ENCODE measurements around the gene ADGRL1. TPM values are rescaled to one million over a fixed set of nuclear protein-coding genes. Genes with fewer than 3 reads are reported as not detected.
A peak's percentile ranks its signal among the peaks of the same experiment; 100 is the strongest.

Gene ADGRL1
- polyA plus RNA-seq, 2 donors, result 4.7 to 11.1 TPM

GRCh38 chr19:14158276-14159023 is 47.5 kb downstream of the ADGRL1 start:
- H3K4me1 ChIP-seq (ENCODE audit: control insufficient read depth in 2 of 2, insufficient read depth in 2 of 2, low read length in 1 of 2), result no peaks in the 10 kb centered on the region
- peaks cover 7 to 39% of the 10 kb centered on the region in 2 donors for H3K36me3 ChIP-seq (ENCODE audit: control insufficient read depth in 2 of 2, insufficient read depth in 2 of 2, low read length in 1 of 2)
- 89% methylated on average over 16 of the region's 16 CpGs for WGBS, 2 donors
- no peaks in the 10 kb centered on the region for H3K27me3 ChIP-seq (ENCODE audit: control insufficient read depth in 1 of 2, insufficient read depth in 2 of 2, low read length in 2 of 2)
- no peak overlapping the region for H3K4me3 ChIP-seq (ENCODE audit: low read depth in 1 of 2, low read length in 2 of 2)
- no peak overlapping the region for H3K27ac ChIP-seq (ENCODE audit: low read depth in 2 of 2, low read length in 1 of 2)
- peaks cover 0 to 2% of the 10 kb centered on the region in 2 donors for H3K9me3 ChIP-seq (ENCODE audit: control insufficient read depth in 2 of 2, insufficient read depth in 1 of 2, low read depth in 1 of 2, low read length in 1 of 2)

- H3K27ac ChIP-seq (ENCODE audit: low read depth in 2 of 2, low read length in 1 of 2), result no peak overlapping the region
- WGBS, 2 donors, result 91 to 92% methylated on average over 26 of the region's 26 CpGs
- no peak overlapping the region for H3K4me3 ChIP-seq (ENCODE audit: low read depth in 1 of 2, low read length in 2 of 2)
- H3K36me3 ChIP-seq (ENCODE audit: control insufficient read depth in 2 of 2, insufficient read depth in 2 of 2, low read length in 1 of 2), result peaks cover 7 to 33% of the 10 kb centered on the region in 2 donors
- no peaks in the 10 kb centered on the region for H3K4me1 ChIP-seq (ENCODE audit: control insufficient read depth in 2 of 2, insufficient read depth in 2 of 2, low read length in 1 of 2)
- no peaks in the 10 kb centered on the region for H3K27me3 ChIP-seq (ENCODE audit: control insufficient read depth in 1 of 2, insufficient read depth in 2 of 2, low read length in 2 of 2)
- H3K9me3 ChIP-seq (ENCODE audit: control insufficient read depth in 2 of 2, insufficient read depth in 1 of 2, low read depth in 1 of 2, low read length in 1 of 2), result peaks cover 0 to 2% of the 10 kb centered on the region in 2 donors
These were observed 48.8 kb downstream of the ADGRL1 start for GRCh38 chr19:14156971-14157717.

GRCh38 chr19:14156122-14156521 is 49.8 kb downstream of the ADGRL1 start:
- WGBS, 2 donors, result 92 to 93% methylated on average over 11 to 12 of the region's 12 CpGs
- Histone ChIP-seq H3K36me3 (ENCODE audit: control insufficient read depth in 2 of 2, insufficient read depth in 2 of 2, low read length in 1 of 2) (peaks cover 7 to 36% of the 10 kb centered on the region in 2 donors), H3K27ac (ENCODE audit: low read depth in 2 of 2, low read length in 1 of 2) (no peak overlapping the region), H3K9me3 (ENCODE audit: control insufficient read depth in 2 of 2, insufficient read depth in 1 of 2, low read depth in 1 of 2, low read length in 1 of 2) (peaks cover 0 to 2% of the 10 kb centered on the region in 2 donors), H3K27me3 (ENCODE audit: control insufficient read depth in 1 of 2, insufficient read depth in 2 of 2, low read length in 2 of 2) (no peaks in the 10 kb centered on the region), H3K4me1 (ENCODE audit: control insufficient read depth in 2 of 2, insufficient read depth in 2 of 2, low read length in 1 of 2) (no peaks in the 10 kb centered on the region), H3K4me3 (ENCODE audit: low read depth in 1 of 2, low read length in 2 of 2) (no peak overlapping the region)

- Histone ChIP-seq H3K27ac (ENCODE audit: low read depth in 2 of 2, low read length in 1 of 2) (no peak overlapping the region), H3K9me3 (ENCODE audit: control insufficient read depth in 2 of 2, insufficient read depth in 1 of 2, low read depth in 1 of 2, low read length in 1 of 2) (peaks cover 0 to 2% of the 10 kb centered on the region in 2 donors), H3K4me3 (ENCODE audit: low read depth in 1 of 2, low read length in 2 of 2) (no peak overlapping the region), H3K27me3 (ENCODE audit: control insufficient read depth in 1 of 2, insufficient read depth in 2 of 2, low read length in 2 of 2) (no peaks in the 10 kb centered on the region), H3K4me1 (ENCODE audit: control insufficient read depth in 2 of 2, insufficient read depth in 2 of 2, low read length in 1 of 2) (peaks cover 0 to 1% of the 10 kb centered on the region in 2 donors), H3K36me3 (ENCODE audit: control insufficient read depth in 2 of 2, insufficient read depth in 2 of 2, low read length in 1 of 2) (peaks cover 7 to 36% of the 10 kb centered on the region in 2 donors)
- 97 to 98% methylated on average over 17 of the region's 17 CpGs for WGBS, 2 donors
These were observed 50.6 kb downstream of the ADGRL1 start for GRCh38 chr19:14155371-14155770.

GRCh38 chr19:14152713-14153112 is 53.3 kb downstream of the ADGRL1 start:
- Histone ChIP-seq H3K36me3 (ENCODE audit: control insufficient read depth in 2 of 2, insufficient read depth in 2 of 2, low read length in 1 of 2) (peaks cover 7 to 26% of the 10 kb centered on the region in 2 donors), H3K4me1 (ENCODE audit: control insufficient read depth in 2 of 2, insufficient read depth in 2 of 2, low read length in 1 of 2) (peaks cover 0 to 18% of the 10 kb centered on the region in 2 donors)

GRCh38 chr19:14150770-14151661 is 55.0 kb downstream of the ADGRL1 start:
- WGBS, 2 donors, result 90 to 93% methylated on average over 42 to 47 of the region's 47 CpGs
- peaks cover 0 to 12% of the 10 kb centered on the region in 2 donors for H3K36me3 ChIP-seq (ENCODE audit: control insufficient read depth in 2 of 2, insufficient read depth in 2 of 2, low read length in 1 of 2)
- peaks cover 0 to 18% of the 10 kb centered on the region in 2 donors for H3K4me1 ChIP-seq (ENCODE audit: control insufficient read depth in 2 of 2, insufficient read depth in 2 of 2, low read length in 1 of 2)
- H3K4me3 ChIP-seq (ENCODE audit: low read depth in 1 of 2, low read length in 2 of 2), result no peak overlapping the region
- H3K27ac ChIP-seq (ENCODE audit: low read depth in 2 of 2, low read length in 1 of 2), result no peak overlapping the region
- no peaks in the 10 kb centered on the region for H3K27me3 ChIP-seq (ENCODE audit: control insufficient read depth in 1 of 2, insufficient read depth in 2 of 2, low read length in 2 of 2)
- peaks cover 0 to 2% of the 10 kb centered on the region in 2 donors for H3K9me3 ChIP-seq (ENCODE audit: control insufficient read depth in 2 of 2, insufficient read depth in 1 of 2, low read depth in 1 of 2, low read length in 1 of 2)

More at GRCh38 chr19:14152713-14153112, 53.3 kb downstream of the ADGRL1 start:
- H3K9me3 ChIP-seq (ENCODE audit: control insufficient read depth in 2 of 2, insufficient read depth in 1 of 2, low read depth in 1 of 2, low read length in 1 of 2), result peaks cover 0 to 2% of the 10 kb centered on the region in 2 donors
- H3K4me3 ChIP-seq (ENCODE audit: low read depth in 1 of 2, low read length in 2 of 2), result no peak overlapping the region
- no peak overlapping the region for H3K27ac ChIP-seq (ENCODE audit: low read depth in 2 of 2, low read length in 1 of 2)
- no peaks in the 10 kb centered on the region for H3K27me3 ChIP-seq (ENCODE audit: control insufficient read depth in 1 of 2, insufficient read depth in 2 of 2, low read length in 2 of 2)
- 92 to 95% methylated on average over 12 of the region's 12 CpGs for WGBS, 2 donors

- WGBS, 2 donors, result 47 to 77% methylated on average over 10 of the region's 10 CpGs
- Histone ChIP-seq H3K4me3 (ENCODE audit: low read depth in 1 of 2, low read length in 2 of 2) (no peak overlapping the region), H3K36me3 (ENCODE audit: control insufficient read depth in 2 of 2, insufficient read depth in 2 of 2, low read length in 1 of 2) (peaks cover 0 to 9% of the 10 kb centered on the region in 2 donors), H3K4me1 (ENCODE audit: control insufficient read depth in 2 of 2, insufficient read depth in 2 of 2, low read length in 1 of 2) (peaks cover 0 to 18% of the 10 kb centered on the region in 2 donors), H3K27ac (ENCODE audit: low read depth in 2 of 2, low read length in 1 of 2) (peak overlapping the region; percentile 80 to 83), H3K27me3 (ENCODE audit: control insufficient read depth in 1 of 2, insufficient read depth in 2 of 2, low read length in 2 of 2) (no peaks in the 10 kb centered on the region), H3K9me3 (ENCODE audit: control insufficient read depth in 2 of 2, insufficient read depth in 1 of 2, low read depth in 1 of 2, low read length in 1 of 2) (no peaks in the 10 kb centered on the region)
These were observed 55.8 kb downstream of the ADGRL1 start for GRCh38 chr19:14150041-14150769.

- Histone ChIP-seq H3K36me3 (ENCODE audit: control insufficient read depth in 2 of 2, insufficient read depth in 2 of 2, low read length in 1 of 2) (peaks cover 0 to 6% of the 10 kb centered on the region in 2 donors), H3K4me3 (ENCODE audit: low read depth in 1 of 2, low read length in 2 of 2) (no peak overlapping the region), H3K27me3 (ENCODE audit: control insufficient read depth in 1 of 2, insufficient read depth in 2 of 2, low read length in 2 of 2) (no peaks in the 10 kb centered on the region), H3K27ac (ENCODE audit: low read depth in 2 of 2, low read length in 1 of 2) (peak overlapping the region; percentile 80 to 83), H3K9me3 (ENCODE audit: control insufficient read depth in 2 of 2, insufficient read depth in 1 of 2, low read depth in 1 of 2, low read length in 1 of 2) (no peaks in the 10 kb centered on the region), H3K4me1 (ENCODE audit: control insufficient read depth in 2 of 2, insufficient read depth in 2 of 2, low read length in 1 of 2) (peaks cover 0 to 18% of the 10 kb centered on the region in 2 donors)
- 4 to 25% methylated on average over 20 to 21 of the region's 21 CpGs for WGBS, 2 donors
These were observed 56.4 kb downstream of the ADGRL1 start for GRCh38 chr19:14149509-14149994.
